Measurements from ENCODE around the gene ALDOC.

Gene ALDOC

GRCh38 chr17:28548417-28549130, 28.1 kb downstream of the ALDOC start:
- TF ChIP-seq POLR2AphosphoS5 (IDR thresholded peaks at IDR 0.05; ENCODE audit: low read depth, low read length): no peak
- TF ChIP-seq SPI1 (IDR thresholded peaks at IDR 0.05; ENCODE audit: low read depth, low read length): no peak
- no peak for TF ChIP-seq POU2F2 (IDR thresholded peaks at IDR 0.05; ENCODE audit: low read depth, low read length)
- TF ChIP-seq POLR2A (IDR thresholded peaks at IDR 0.05; ENCODE audit: low read depth, low read length): no peak
- no peak for TF ChIP-seq TAF1 (IDR thresholded peaks at IDR 0.05; ENCODE audit: low read depth, low read length)
- TF ChIP-seq PAX5 (IDR thresholded peaks at IDR 0.05; ENCODE audit: insufficient read depth, low read length, severe bottlenecking): no peak
- DNase-seq (ENCODE audit: insufficient read length, low spot score): no peak
- peak; percentile 28 for FAIRE-seq

DNA sequence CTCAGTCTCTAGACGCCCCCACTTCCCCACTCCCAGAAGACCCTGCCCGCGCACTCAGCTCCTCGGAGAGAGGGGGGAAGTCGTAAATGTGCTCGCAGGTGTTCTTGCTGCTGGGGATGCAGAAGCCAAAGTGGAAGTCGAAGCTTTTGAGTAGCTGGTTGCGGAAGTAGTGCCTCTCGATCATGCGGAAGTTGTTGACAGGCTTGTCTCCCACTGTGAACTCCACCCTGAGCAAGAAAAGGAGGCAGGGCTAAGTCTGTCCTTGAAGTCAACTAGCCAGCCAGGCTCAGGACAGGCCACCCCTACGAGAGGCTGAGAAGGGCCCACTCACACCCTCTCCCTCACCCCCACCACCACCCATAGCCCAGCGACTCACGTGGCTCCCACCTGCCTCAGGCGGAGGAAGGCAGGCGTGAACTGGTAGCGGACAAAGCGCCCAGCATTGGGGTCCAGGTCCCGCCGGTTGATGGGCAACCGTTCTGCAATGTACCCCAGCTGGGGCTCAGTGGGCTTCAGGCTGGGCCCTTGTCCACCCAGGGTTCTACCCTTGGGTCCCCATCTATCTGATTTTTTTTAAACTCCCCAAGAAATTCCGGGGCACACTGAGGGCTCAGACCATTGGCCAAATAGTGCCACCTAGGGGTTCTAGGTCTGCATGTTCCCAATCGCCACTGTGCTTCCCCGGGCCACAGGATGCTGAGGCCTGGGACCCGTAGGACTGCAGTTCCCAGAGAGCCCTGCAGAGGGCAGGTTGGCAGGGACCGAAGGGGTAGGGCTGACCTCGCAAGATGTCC, 28.9 kb downstream of the ALDOC start:
- peak; percentile 93 for FAIRE-seq
- peak; percentile 75 for DNase-seq (ENCODE audit: insufficient read length, low spot score)
- no peak for TF ChIP-seq TAF1 (IDR thresholded peaks at IDR 0.05; ENCODE audit: low read depth, low read length)
- no peak for TF ChIP-seq POU2F2 (IDR thresholded peaks at IDR 0.05; ENCODE audit: low read depth, low read length)
- peak; percentile 24; the same call in 1 of the 2 replicates for TF ChIP-seq SPI1 (IDR thresholded peaks at IDR 0.05; ENCODE audit: low read depth, low read length)
- TF ChIP-seq POLR2A (IDR thresholded peaks at IDR 0.05; ENCODE audit: low read depth, low read length): no peak
- no peak for TF ChIP-seq POLR2AphosphoS5 (IDR thresholded peaks at IDR 0.05; ENCODE audit: low read depth, low read length)

DNA sequence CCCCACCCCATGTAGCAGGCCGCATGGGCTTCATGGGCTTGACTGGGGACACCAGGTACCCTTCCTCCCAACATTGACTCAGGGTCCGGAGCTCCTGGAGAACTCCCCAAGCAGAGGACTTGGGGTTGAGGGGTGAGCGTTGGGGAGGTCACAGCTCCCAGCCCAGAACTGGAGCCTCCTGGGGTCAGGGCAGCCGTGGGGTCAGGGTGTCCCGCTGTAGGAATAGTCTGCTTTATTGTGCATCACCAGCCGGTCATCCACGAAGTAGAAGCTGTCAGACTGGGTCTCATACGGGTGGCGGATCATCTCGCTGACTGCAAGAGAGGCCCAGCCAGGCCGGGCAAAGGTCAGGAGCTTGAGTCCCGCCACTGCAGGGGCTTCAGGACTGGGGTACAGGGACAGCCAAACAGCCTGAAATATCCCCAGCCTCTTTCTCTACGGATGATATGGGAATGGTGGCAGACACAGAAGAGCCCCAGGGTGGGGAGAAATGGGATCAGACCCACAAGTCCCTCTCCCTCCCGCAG, 29.5 kb downstream of the ALDOC start:
- no peak for FAIRE-seq
- no peak for DNase-seq (ENCODE audit: insufficient read length, low spot score)
- TF ChIP-seq POU2F2 (IDR thresholded peaks at IDR 0.05; ENCODE audit: low read depth, low read length) (no peak), POLR2A (IDR thresholded peaks at IDR 0.05; ENCODE audit: low read depth, low read length) (no peak), SPI1 (IDR thresholded peaks at IDR 0.05; ENCODE audit: low read depth, low read length) (no peak), POLR2AphosphoS5 (IDR thresholded peaks at IDR 0.05; ENCODE audit: low read depth, low read length) (no peak), PAX5 (IDR thresholded peaks at IDR 0.05; ENCODE audit: insufficient read depth, low read length, severe bottlenecking) (no peak), TAF1 (IDR thresholded peaks at IDR 0.05; ENCODE audit: low read depth, low read length) (no peak)

- no peak for DNase-seq (ENCODE audit: insufficient read length, low spot score)
- no peak for FAIRE-seq
- TF ChIP-seq TAF1 (IDR thresholded peaks at IDR 0.05; ENCODE audit: low read depth, low read length) (no peak), PAX5 (IDR thresholded peaks at IDR 0.05; ENCODE audit: insufficient read depth, low read length, severe bottlenecking) (no peak), POU2F2 (IDR thresholded peaks at IDR 0.05; ENCODE audit: low read depth, low read length) (no peak), SPI1 (IDR thresholded peaks at IDR 0.05; ENCODE audit: low read depth, low read length) (no peak), POLR2AphosphoS5 (IDR thresholded peaks at IDR 0.05; ENCODE audit: low read depth, low read length) (no peak), POLR2A (IDR thresholded peaks at IDR 0.05; ENCODE audit: low read depth, low read length) (no peak)
These were observed 30.8 kb downstream of the ALDOC start for GRCh38 chr17:28545787-28546415.

- TF ChIP-seq SPI1 (IDR thresholded peaks at IDR 0.05; ENCODE audit: low read depth, low read length): no peak
- no peak for TF ChIP-seq PAX5 (IDR thresholded peaks at IDR 0.05; ENCODE audit: insufficient read depth, low read length, severe bottlenecking)
- TF ChIP-seq POLR2AphosphoS5 (IDR thresholded peaks at IDR 0.05; ENCODE audit: low read depth, low read length): no peak
- TF ChIP-seq TAF1 (IDR thresholded peaks at IDR 0.05; ENCODE audit: low read depth, low read length): no peak
- no peak for TF ChIP-seq POLR2A (IDR thresholded peaks at IDR 0.05; ENCODE audit: low read depth, low read length)
- TF ChIP-seq POU2F2 (IDR thresholded peaks at IDR 0.05; ENCODE audit: low read depth, low read length): no peak
- no peak for DNase-seq (ENCODE audit: insufficient read length, low spot score)
- no peak for FAIRE-seq
These were observed 31.6 kb downstream of the ALDOC start for GRCh38 chr17:28545141-28545503.

- FAIRE-seq (no peak), DNase-seq (ENCODE audit: insufficient read length, low spot score) (no peak)
- TF ChIP-seq PAX5 (IDR thresholded peaks at IDR 0.05; ENCODE audit: insufficient read depth, low read length, severe bottlenecking) (no peak), SPI1 (IDR thresholded peaks at IDR 0.05; ENCODE audit: low read depth, low read length) (no peak), POLR2A (IDR thresholded peaks at IDR 0.05; ENCODE audit: low read depth, low read length) (no peak), TAF1 (IDR thresholded peaks at IDR 0.05; ENCODE audit: low read depth, low read length) (no peak), POLR2AphosphoS5 (IDR thresholded peaks at IDR 0.05; ENCODE audit: low read depth, low read length) (no peak)
These were observed 32.1 kb downstream of the ALDOC start for GRCh38 chr17:28544402-28545140.

GRCh38 chr17:28541439-28541838, 35.3 kb downstream of the ALDOC start:
- DNase-seq (ENCODE audit: insufficient read length, low spot score) (no peak), FAIRE-seq (no peak)
- TF ChIP-seq PAX5 (IDR thresholded peaks at IDR 0.05; ENCODE audit: insufficient read depth, low read length, severe bottlenecking): no peak
- no peak for TF ChIP-seq POLR2AphosphoS5 (IDR thresholded peaks at IDR 0.05; ENCODE audit: low read depth, low read length)
- TF ChIP-seq POLR2A (IDR thresholded peaks at IDR 0.05; ENCODE audit: low read depth, low read length): no peak
- no peak for TF ChIP-seq TAF1 (IDR thresholded peaks at IDR 0.05; ENCODE audit: low read depth, low read length)
- TF ChIP-seq POU2F2 (IDR thresholded peaks at IDR 0.05; ENCODE audit: low read depth, low read length): no peak
- TF ChIP-seq SPI1 (IDR thresholded peaks at IDR 0.05; ENCODE audit: low read depth, low read length): no peak

GRCh38 chr17:28540231-28540630, 36.5 kb downstream of the ALDOC start:
- DNase-seq (ENCODE audit: insufficient read length, low spot score): no peak
- TF ChIP-seq POLR2A (IDR thresholded peaks at IDR 0.05; ENCODE audit: low read depth, low read length) (no peak), SPI1 (IDR thresholded peaks at IDR 0.05; ENCODE audit: low read depth, low read length) (no peak), TAF1 (IDR thresholded peaks at IDR 0.05; ENCODE audit: low read depth, low read length) (no peak), POLR2AphosphoS5 (IDR thresholded peaks at IDR 0.05; ENCODE audit: low read depth, low read length) (no peak), POU2F2 (IDR thresholded peaks at IDR 0.05; ENCODE audit: low read depth, low read length) (no peak), PAX5 (IDR thresholded peaks at IDR 0.05; ENCODE audit: insufficient read depth, low read length, severe bottlenecking) (no peak)
- no peak for FAIRE-seq
